ENCODE measurements around the gene TRIO. TPM values are rescaled to one million over a fixed set of nuclear protein-coding genes. Genes with fewer than 3 reads are reported as not detected.

Gene TRIO
- total RNA-seq, 6 donors from 2014 or later = 138 to 408 (median 156) TPM

- H3K9me3 ChIP-seq = no peaks in the 10 kb centered on the region
- peaks cover 35 to 76% (median 51%) of the 10 kb centered on the region in 4 donors for H3K4me1 ChIP-seq
- H3K27me3 ChIP-seq = no peaks in the 10 kb centered on the region
- DNase-seq (peak in 1 of 2 donors; percentile 75), ATAC-seq (ENCODE audit: low FRiP score in 2 of 2) (peak; percentile 12 to 51)
- no peak for TF ChIP-seq CTCF (IDR thresholded peaks at IDR 0.05)
- no peak for TF ChIP-seq POLR2AphosphoS5 (IDR thresholded peaks at IDR 0.05)
- TF ChIP-seq EP300 (IDR thresholded peaks at IDR 0.05) = no peak
- TF ChIP-seq POLR2A (IDR thresholded peaks at IDR 0.05) = no peak
- peak overlapping the region; percentile 65 to 82 (median 77) for H3K27ac ChIP-seq
- WGBS, 2 donors = 59 to 76% methylated on average over 3 to 6 of the region's 6 CpGs
- no peaks in the 10 kb centered on the region for H3K36me3 ChIP-seq
- H3K4me3 ChIP-seq = no peak overlapping the region
Measured at GRCh38 chr5:14218480-14218879, 75.3 kb downstream of the TRIO start.

- WGBS, 2 donors = 41 to 54% methylated on average over 10 of the region's 10 CpGs
- ATAC-seq (ENCODE audit: low FRiP score in 2 of 2) (peak; percentile 23 to 32), DNase-seq (no peak)
- H3K36me3 ChIP-seq = no peaks in the 10 kb centered on the region
- H3K27me3 ChIP-seq = no peaks in the 10 kb centered on the region
- H3K4me1 ChIP-seq = peaks cover 34 to 74% (median 50%) of the 10 kb centered on the region in 4 donors
- TF ChIP-seq POLR2A (IDR thresholded peaks at IDR 0.05) (no peak), CTCF (IDR thresholded peaks at IDR 0.05) (no peak), POLR2AphosphoS5 (IDR thresholded peaks at IDR 0.05) (no peak), EP300 (IDR thresholded peaks at IDR 0.05) (no peak)
- H3K9me3 ChIP-seq = no peaks in the 10 kb centered on the region
- H3K4me3 ChIP-seq = no peak overlapping the region
- H3K27ac ChIP-seq = peak overlapping the region; percentile 65 to 82 (median 77)
Measured at GRCh38 chr5:14218897-14219573, 75.9 kb downstream of the TRIO start.

GRCh38 chr5:14219800-14220512 lies 76.8 kb downstream of the TRIO start:
- TF ChIP-seq EP300 (IDR thresholded peaks at IDR 0.05) (no peak), POLR2AphosphoS5 (IDR thresholded peaks at IDR 0.05) (no peak), CTCF (IDR thresholded peaks at IDR 0.05) (no peak), POLR2A (IDR thresholded peaks at IDR 0.05) (no peak)
- Histone ChIP-seq H3K4me3 (no peak overlapping the region), H3K9me3 (no peaks in the 10 kb centered on the region), H3K36me3 (no peaks in the 10 kb centered on the region), H3K27ac (peak overlapping the region; percentile 2 to 82 (median 68)), H3K4me1 (peaks cover 34 to 71% (median 50%) of the 10 kb centered on the region in 4 donors), H3K27me3 (no peaks in the 10 kb centered on the region)
- ATAC-seq (ENCODE audit: low FRiP score in 2 of 2) (peak in 1 of 2 donors; percentile 25), DNase-seq (no peak)
- 53 to 65% methylated on average over 6 of the region's 6 CpGs for whole genome bisulfite sequencing, 2 donors

- Histone ChIP-seq H3K27ac (peak overlapping the region; percentile 2 to 72 (median 41)), H3K4me1 (peaks cover 34 to 71% (median 52%) of the 10 kb centered on the region in 4 donors)
- ATAC-seq (ENCODE audit: low FRiP score in 2 of 2) = no peak
Measured at GRCh38 chr5:14220642-14221041, 77.5 kb downstream of the TRIO start.

More at GRCh38 chr5:14220642-14221041, 77.5 kb downstream of the TRIO start:
- TF ChIP-seq CTCF (IDR thresholded peaks at IDR 0.05) (no peak), POLR2A (IDR thresholded peaks at IDR 0.05) (no peak), EP300 (IDR thresholded peaks at IDR 0.05) (no peak), POLR2AphosphoS5 (IDR thresholded peaks at IDR 0.05) (no peak)
- Histone ChIP-seq H3K27me3 (no peaks in the 10 kb centered on the region), H3K9me3 (no peaks in the 10 kb centered on the region), H3K36me3 (no peaks in the 10 kb centered on the region), H3K4me3 (no peak overlapping the region)
- WGBS, 2 donors = 93 to 100% methylated on average over 1 of the region's 1 CpG
- no peak for DNase-seq

Measured in upper lobe of left lung (tissue), 6 donors.